DMS153 (cell line): ENCODE measurements around the gene TMEM87B.
"Not testable (repeated sequence)": the region's sequence is repeated elsewhere in the genome, so short reads cannot be mapped to it uniquely, and the experiment has no call there.

Source experiments
- DNase-seq: peaks from one replicate; lab custom pipeline; 2025; lab: John Stamatoyannopoulos, UW

TMEM87B gene

GRCh38 chr2:112133344-112133743 lies 78.3 kb downstream of the TMEM87B start:
- DNase-seq = no peak

GRCh38 chr2:112134120-112134519 lies 79.1 kb downstream of the TMEM87B start:
- no peak for DNase-seq

- DNase-seq = no peak
These were observed 81.0 kb downstream of the TMEM87B start for GRCh38 chr2:112136096-112136495.

GRCh38 chr2:112137516-112138158 lies 82.6 kb downstream of the TMEM87B start:
- no peak for DNase-seq

- no peak for DNase-seq
These were observed 83.3 kb downstream of the TMEM87B start, which contains the start of gene FBLN7 for GRCh38 chr2:112138159-112139032. FBLN7 (plus strand) TSS chr2:112138385; CDS start chr2:112138656, 271 bp downstream.

- not testable (repeated sequence) for DNase-seq
These were observed 84.1 kb downstream of the TMEM87B start for GRCh38 chr2:112139033-112139614.

- not testable (repeated sequence) for DNase-seq
These were observed 84.7 kb downstream of the TMEM87B start for GRCh38 chr2:112139661-112140204.

GRCh38 chr2:112140205-112140802 lies 85.2 kb downstream of the TMEM87B start:
- no peak for DNase-seq

GRCh38 chr2:112140899-112141625 lies 86.0 kb downstream of the TMEM87B start:
- DNase-seq = no peak

GRCh38 chr2:112141626-112142007 lies 86.5 kb downstream of the TMEM87B start:
- DNase-seq = peak; percentile 85

GRCh38 chr2:112142525-112143078 lies 87.5 kb downstream of the TMEM87B start:
- DNase-seq = no peak

- no peak for DNase-seq
These were observed 88.1 kb downstream of the TMEM87B start for GRCh38 chr2:112143150-112143549.

GRCh38 chr2:112144966-112145365 lies 89.9 kb downstream of the TMEM87B start:
- no peak for DNase-seq

- no peak for DNase-seq
These were observed 92.5 kb downstream of the TMEM87B start for GRCh38 chr2:112147382-112148168.

- DNase-seq = no peak
These were observed 93.4 kb downstream of the TMEM87B start for GRCh38 chr2:112148477-112148876.

- no peak for DNase-seq
These were observed 94.1 kb downstream of the TMEM87B start for GRCh38 chr2:112149194-112149593.

GRCh38 chr2:112149866-112150435 lies 94.9 kb downstream of the TMEM87B start:
- no peak for DNase-seq

GRCh38 chr2:112150447-112150846 lies 95.4 kb downstream of the TMEM87B start:
- DNase-seq = no peak

- DNase-seq = no peak
These were observed 95.8 kb downstream of the TMEM87B start for GRCh38 chr2:112150851-112151250.

- no peak for DNase-seq
These were observed 96.2 kb downstream of the TMEM87B start for GRCh38 chr2:112151271-112151670.
